ENCODE data around the gene MYH15. TPM values are rescaled to one million over a fixed set of nuclear protein-coding genes. Genes with fewer than 3 reads are reported as not detected.

MYH15 gene
- total and polyA plus RNA-seq, 4 donors, result 0.01 to 0.08 (median 0.05) TPM; not detected in 1

GRCh38 chr3:108505811-108506210, 4.6 kb downstream of the MYH15 start:
- WGBS, result 77% methylated on average over 1 of the region's 1 CpG
- Histone ChIP-seq H3K27ac (ENCODE audit: low read depth in 1 of 2, low read length in 2 of 2) (no peak overlapping the region), H3K4me1 (ENCODE audit: control insufficient read depth in 4 of 4, insufficient read depth in 4 of 4, low read length in 3 of 4) (no peaks in the 10 kb centered on the region), H3K4me3 (ENCODE audit: low read depth in 1 of 3, low read length in 3 of 3) (no peak overlapping the region), H3K27me3 (ENCODE audit: control insufficient read depth in 4 of 4, insufficient read depth in 4 of 4, low read length in 3 of 4) (peaks cover 0 to 2% (median 0%) of the 10 kb centered on the region in 4 donors), H3K36me3 (ENCODE audit: control insufficient read depth in 4 of 4, insufficient read depth in 3 of 4, low read depth in 1 of 4, low read length in 3 of 4) (no peaks in the 10 kb centered on the region), H3K9me3 (ENCODE audit: control insufficient read depth in 4 of 4, low read length in 3 of 4) (no peaks in the 10 kb centered on the region), H3K9ac (ENCODE audit: low read depth in 1 of 2, low read length in 2 of 2) (no peak overlapping the region)
- no peak for TF ChIP-seq YY1 (IDR thresholded peaks at IDR 0.05)
- no peak for TF ChIP-seq ZBTB33 (IDR thresholded peaks at IDR 0.05)
- TF ChIP-seq HNF4A (conservative IDR thresholded peaks at IDR 0.05), result no peak
- no peak for TF ChIP-seq HNF4G (IDR thresholded peaks at IDR 0.05)
- TF ChIP-seq FOXA2 (IDR thresholded peaks at IDR 0.05), result no peak
- no peak for TF ChIP-seq MAX (IDR thresholded peaks at IDR 0.05)
- no peak for TF ChIP-seq TAF1 (conservative IDR thresholded peaks at IDR 0.05)
- no peak for TF ChIP-seq REST (IDR thresholded peaks at IDR 0.05)
- no peak for TF ChIP-seq CTCF (IDR thresholded peaks at IDR 0.05; ENCODE audit: low read depth, low read length, missing input control)
- TF ChIP-seq SP1 (IDR thresholded peaks at IDR 0.05), result no peak
- TF ChIP-seq FOXA1 (IDR thresholded peaks at IDR 0.05), result no peak
- no peak for TF ChIP-seq RXRA (IDR thresholded peaks at IDR 0.05)
- TF ChIP-seq EGR1 (IDR thresholded peaks at IDR 0.05; ENCODE audit: low read depth in 2 of 2), result no peak
- no peak for TF ChIP-seq ATF3 (IDR thresholded peaks at IDR 0.05)
- TF ChIP-seq NR2F2 (IDR thresholded peaks at IDR 0.05), result no peak
- TF ChIP-seq GABPA (IDR thresholded peaks at IDR 0.05 in 1 of 2, conservative IDR thresholded peaks at IDR 0.05 in 1 of 2), result no peak
- TF ChIP-seq JUND (IDR thresholded peaks at IDR 0.05), result no peak
- TF ChIP-seq RAD21 (IDR thresholded peaks at IDR 0.05), result no peak
- DNase-seq (ENCODE audit: low spot score), result no peak

Data from liver (tissue), 9 donors.